DOHH2 (cell line): Measurements from ENCODE around the gene YPEL1.

ENCODE experiments used
- H3F3A ChIP-seq: fragments of 200-600 bp; sonication (generic), shearing (Covaris generic); 2 replicates; pipeline ENCODE4 v1.6.0; 2016; ENCODE audit warnings: antibody characterized with exemption, mild to moderate bottlenecking; ENCODE audit not compliant: control insufficient read depth, insufficient read depth
- H3K27ac ChIP-seq: fragments of 200-600 bp; sonication (generic); 2 replicates; pipeline ENCODE4 v1.5.1; 2014; ENCODE audit warnings: low read depth, mild to moderate bottlenecking, low read length, moderate library complexity
- H3K27me3 ChIP-seq: fragments of 200-600 bp; sonication (generic); 2 replicates; pipeline ENCODE4 v1.6.1; 2014; ENCODE audit warnings: mild to moderate bottlenecking, low read length, mixed read lengths; ENCODE audit not compliant: control insufficient read depth
- H3K36me3 ChIP-seq: fragments of 200-600 bp; sonication (generic); 2 replicates; pipeline ENCODE4 v1.6.1; 2014; ENCODE audit warnings: mild to moderate bottlenecking, low read length, moderate library complexity, mixed read lengths; ENCODE audit not compliant: control insufficient read depth
- H3K4me1 ChIP-seq: fragments of 200-600 bp; sonication (generic); 2 replicates; pipeline ENCODE4 v1.6.1; 2014; ENCODE audit warnings: mild to moderate bottlenecking, low read length, mixed read lengths; ENCODE audit not compliant: control insufficient read depth
- H3K4me2 ChIP-seq: fragments of 200-600 bp; sonication (generic); 2 replicates; pipeline ENCODE4 v1.6.0; 2014; ENCODE audit warnings: mild to moderate bottlenecking, low read length, moderate library complexity
- H3K4me3 ChIP-seq: fragments of 200-600 bp; sonication (generic); 2 replicates; pipeline ENCODE4 v1.5.1; 2014; ENCODE audit warnings: mild to moderate bottlenecking, low read length, mixed read lengths
- H3K79me2 ChIP-seq: fragments of 200-600 bp; sonication (generic); 2 replicates; pipeline ENCODE4 v1.6.1; 2014; ENCODE audit warnings: mild to moderate bottlenecking, low read length, mixed read lengths; ENCODE audit not compliant: control insufficient read depth
- H3K9me2 ChIP-seq: fragments of 200-600 bp; sonication (generic); replicated peaks from 2 replicates; pipeline ENCODE4 v1.6.1; 2014; ENCODE audit warnings: mild to moderate bottlenecking, low read length, mixed read lengths; ENCODE audit not compliant: control insufficient read depth
- H3K9me3 ChIP-seq: fragments of 200-600 bp; sonication (generic); 2 replicates; pipeline ENCODE4 v1.6.1; 2014; ENCODE audit warnings: antibody characterized with exemption, low read length, mixed read lengths; ENCODE audit not compliant: control insufficient read depth, insufficient read depth
- H4K20me1 ChIP-seq: fragments of 200-600 bp; sonication (generic); 2 replicates; pipeline ENCODE4 v1.6.0; 2014; ENCODE audit warnings: low read depth, mild to moderate bottlenecking, antibody characterized with exemption, low read length, moderate library complexity; ENCODE audit not compliant: control insufficient read depth, insufficient read depth
- CTCF ChIP-seq: fragments of 200-600 bp; sonication (generic); IDR thresholded peaks from one replicate; pipeline ENCODE4 v1.5.1; 2014; ENCODE audit warnings: antibody characterized with exemption, mild to moderate bottlenecking, low read depth, low read length; ENCODE audit not compliant: poor library complexity, severe bottlenecking
- EZH2phosphoT487 ChIP-seq: fragments of 200-600 bp; sonication (generic); IDR thresholded peaks from 2 replicates; pipeline ENCODE4 v1.6.1; 2017; ENCODE audit warnings: borderline replicate concordance, mild to moderate bottlenecking, antibody characterized with exemption, low read length, moderate library complexity, mixed read lengths

YPEL1 gene

GRCh38 chr22:21738966-21739365 is 3.4 kb upstream of the YPEL1 start:
- peaks cover 7% of the 10 kb centered on the region; the same call in 1 of the 2 replicates for H3F3A ChIP-seq
- no peaks in the 10 kb centered on the region for H3K9me3 ChIP-seq
- H4K20me1 ChIP-seq = no peaks in the 10 kb centered on the region
- H3K4me3 ChIP-seq = no peak overlapping the region
- peaks cover 15% of the 10 kb centered on the region for H3K27me3 ChIP-seq
- no peak overlapping the region for H3K27ac ChIP-seq
- no peaks in the 10 kb centered on the region for H3K9me2 ChIP-seq
- H3K79me2 ChIP-seq = peaks cover 2% of the 10 kb centered on the region; the same call in 1 of the 2 replicates
- no peak overlapping the region for H3K4me2 ChIP-seq
- no peaks in the 10 kb centered on the region for H3K36me3 ChIP-seq
- no peak for TF ChIP-seq EZH2phosphoT487
- TF ChIP-seq CTCF = no peak
- peaks cover 9% of the 10 kb centered on the region for H3K4me1 ChIP-seq

GRCh38 chr22:21738081-21738480 is 2.5 kb upstream of the YPEL1 start:
- Histone ChIP-seq H3K36me3 (no peaks in the 10 kb centered on the region), H3F3A (peaks cover 7% of the 10 kb centered on the region; the same call in 1 of the 2 replicates), H3K4me2 (no peak overlapping the region), H3K4me3 (no peak overlapping the region), H3K27me3 (peaks cover 9% of the 10 kb centered on the region), H3K9me3 (no peaks in the 10 kb centered on the region), H3K4me1 (peaks cover 10% of the 10 kb centered on the region), H3K79me2 (peaks cover 4% of the 10 kb centered on the region; the same call in 1 of the 2 replicates), H4K20me1 (no peaks in the 10 kb centered on the region), H3K9me2 (no peaks in the 10 kb centered on the region), H3K27ac (no peak overlapping the region)
- TF ChIP-seq EZH2phosphoT487 (no peak), CTCF (no peak)

- Histone ChIP-seq H3K27ac (no peak overlapping the region), H3K4me2 (no peak overlapping the region), H3K9me3 (no peaks in the 10 kb centered on the region), H3K27me3 (peaks cover 9% of the 10 kb centered on the region; the same call in 1 of the 2 replicates), H3K4me1 (peaks cover 10% of the 10 kb centered on the region), H3F3A (peaks cover 7% of the 10 kb centered on the region; the same call in 1 of the 2 replicates), H3K9me2 (no peaks in the 10 kb centered on the region), H3K36me3 (no peaks in the 10 kb centered on the region), H3K79me2 (peaks cover 4% of the 10 kb centered on the region; the same call in 1 of the 2 replicates), H3K4me3 (no peak overlapping the region), H4K20me1 (no peaks in the 10 kb centered on the region)
- TF ChIP-seq EZH2phosphoT487 = no peak
- TF ChIP-seq CTCF = no peak
Measured at GRCh38 chr22:21736948-21737347, 1.4 kb upstream of the YPEL1 start.
